ENCODE measurements around the gene SOAT2.

The SOAT2 gene, protein sequence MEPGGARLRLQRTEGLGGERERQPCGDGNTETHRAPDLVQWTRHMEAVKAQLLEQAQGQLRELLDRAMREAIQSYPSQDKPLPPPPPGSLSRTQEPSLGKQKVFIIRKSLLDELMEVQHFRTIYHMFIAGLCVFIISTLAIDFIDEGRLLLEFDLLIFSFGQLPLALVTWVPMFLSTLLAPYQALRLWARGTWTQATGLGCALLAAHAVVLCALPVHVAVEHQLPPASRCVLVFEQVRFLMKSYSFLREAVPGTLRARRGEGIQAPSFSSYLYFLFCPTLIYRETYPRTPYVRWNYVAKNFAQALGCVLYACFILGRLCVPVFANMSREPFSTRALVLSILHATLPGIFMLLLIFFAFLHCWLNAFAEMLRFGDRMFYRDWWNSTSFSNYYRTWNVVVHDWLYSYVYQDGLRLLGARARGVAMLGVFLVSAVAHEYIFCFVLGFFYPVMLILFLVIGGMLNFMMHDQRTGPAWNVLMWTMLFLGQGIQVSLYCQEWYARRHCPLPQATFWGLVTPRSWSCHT

DNA sequence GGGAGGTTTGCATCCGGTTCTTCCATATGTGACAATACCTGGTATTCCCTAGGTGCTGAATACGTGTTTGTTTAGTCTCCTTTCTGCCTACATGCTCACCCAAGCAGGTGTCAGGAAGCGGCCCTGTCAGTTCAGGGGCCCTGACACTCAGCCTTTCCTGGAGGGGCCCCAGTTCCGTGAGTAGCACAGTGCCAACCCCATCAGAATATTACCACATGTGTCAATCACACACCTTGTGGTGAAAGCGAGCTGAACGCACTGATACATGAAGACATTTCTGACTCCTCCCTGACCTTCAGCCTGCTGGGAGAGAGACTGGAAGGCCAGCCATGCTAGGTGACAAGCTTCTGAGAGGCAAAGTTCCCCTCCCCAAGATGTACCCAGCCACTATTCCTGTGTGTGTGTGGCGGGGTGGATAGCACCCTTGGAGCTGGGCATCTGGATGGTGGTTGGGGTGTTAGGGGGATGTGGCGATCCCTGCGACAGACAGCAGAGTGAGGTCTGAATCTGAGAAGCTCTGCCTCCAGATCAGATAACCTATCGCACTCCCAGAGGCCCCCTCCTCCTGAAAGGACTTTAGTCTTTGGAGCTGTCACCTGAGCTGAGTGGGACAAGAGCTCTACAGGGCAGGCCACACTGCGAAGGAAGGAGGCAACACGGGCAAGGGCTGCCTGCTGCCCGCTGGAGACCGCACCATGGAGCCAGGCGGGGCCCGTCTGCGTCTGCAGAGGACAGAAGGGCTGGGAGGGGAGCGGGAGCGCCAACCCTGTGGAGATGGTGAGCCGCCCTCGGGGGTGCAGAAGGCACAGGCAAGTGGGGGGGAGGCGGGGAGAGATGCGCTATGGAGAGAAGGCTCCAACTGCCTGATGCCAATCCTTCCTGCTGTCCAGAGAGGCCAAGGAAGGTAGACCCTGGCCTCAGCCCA lies at the start of gene SOAT2:
Gene SOAT2, plus strand, starts transcription at position 604 of the 925 bp plus-strand sequence. Its CDS starts 92 bp downstream, at position 696.
- peak; percentile 65 for DNase-seq (ENCODE audit: low spot score)

DNA sequence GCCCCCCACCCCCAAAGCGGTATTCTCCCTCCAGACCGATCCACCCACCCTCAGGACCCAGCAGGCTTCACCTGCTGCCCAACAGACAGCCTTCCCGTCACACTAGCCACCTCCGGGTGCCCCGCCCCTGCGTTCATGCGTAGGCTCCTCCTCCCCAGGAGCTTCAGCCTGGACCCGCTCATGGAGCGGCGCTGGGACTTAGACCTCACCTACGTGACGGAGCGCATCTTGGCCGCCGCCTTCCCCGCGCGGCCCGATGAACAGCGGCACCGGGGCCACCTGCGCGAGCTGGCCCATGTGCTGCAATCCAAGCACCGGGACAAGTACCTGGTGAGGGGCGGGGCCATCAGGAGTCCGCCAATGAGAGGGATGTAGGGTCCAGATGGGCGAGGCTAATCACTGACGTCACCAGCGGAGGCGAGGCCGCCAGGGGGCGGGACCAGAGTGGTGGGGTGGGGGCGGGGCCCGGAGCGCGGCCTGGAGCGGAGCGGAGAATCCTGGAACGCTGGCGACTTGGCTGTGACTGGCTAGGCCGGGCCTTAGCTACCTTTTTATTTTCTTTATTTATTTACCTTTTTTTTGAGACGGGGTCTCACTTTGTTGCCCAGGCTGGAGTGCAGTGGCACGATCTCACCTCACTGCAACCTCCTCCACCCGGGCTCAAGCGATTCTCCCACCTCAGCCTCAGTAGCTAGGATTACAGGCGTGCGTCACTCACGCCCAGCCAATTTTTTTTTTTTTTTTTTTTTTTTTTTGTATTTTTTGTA lies 49.0 kb upstream of the SOAT2 start:
- DNase-seq (ENCODE audit: low spot score): peak; percentile 92

DNA sequence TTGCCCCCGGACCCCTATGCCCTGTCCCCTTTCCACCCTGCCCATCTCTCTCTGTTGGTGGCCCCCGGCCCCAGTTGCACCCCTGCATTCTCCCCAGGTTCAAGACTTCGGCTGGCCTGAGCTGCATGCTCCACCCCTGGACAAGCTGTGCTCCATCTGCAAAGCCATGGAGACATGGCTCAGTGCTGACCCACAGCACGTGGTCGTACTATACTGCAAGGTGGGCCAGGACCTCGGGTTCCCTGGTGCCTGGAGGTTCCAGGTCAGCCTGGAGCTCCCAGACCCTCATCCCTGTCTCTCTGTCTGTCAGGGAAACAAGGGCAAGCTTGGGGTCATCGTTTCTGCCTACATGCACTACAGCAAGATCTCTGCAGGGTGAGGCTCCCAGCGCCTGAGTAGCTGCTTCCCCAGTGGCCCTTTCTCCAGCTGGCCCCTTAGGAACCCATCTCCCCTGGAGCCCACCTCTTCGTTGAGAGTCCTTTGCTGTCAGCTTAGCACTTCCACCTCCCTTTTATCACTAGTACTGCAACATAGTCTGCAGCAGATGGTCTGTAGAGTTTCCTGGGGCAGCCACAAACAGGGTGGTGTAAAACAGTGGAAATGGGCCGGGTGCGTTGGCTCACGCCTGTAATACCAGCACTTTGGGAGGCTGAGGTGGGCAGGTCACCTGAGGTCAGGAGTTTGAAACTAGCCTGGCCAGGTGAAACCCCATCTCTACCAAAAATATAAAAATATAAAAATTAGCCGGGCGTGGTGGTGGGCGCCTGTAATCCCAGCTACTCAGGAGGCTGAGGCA lies 47.6 kb upstream of the SOAT2 start:
- no peak for DNase-seq (ENCODE audit: low spot score)

DNA sequence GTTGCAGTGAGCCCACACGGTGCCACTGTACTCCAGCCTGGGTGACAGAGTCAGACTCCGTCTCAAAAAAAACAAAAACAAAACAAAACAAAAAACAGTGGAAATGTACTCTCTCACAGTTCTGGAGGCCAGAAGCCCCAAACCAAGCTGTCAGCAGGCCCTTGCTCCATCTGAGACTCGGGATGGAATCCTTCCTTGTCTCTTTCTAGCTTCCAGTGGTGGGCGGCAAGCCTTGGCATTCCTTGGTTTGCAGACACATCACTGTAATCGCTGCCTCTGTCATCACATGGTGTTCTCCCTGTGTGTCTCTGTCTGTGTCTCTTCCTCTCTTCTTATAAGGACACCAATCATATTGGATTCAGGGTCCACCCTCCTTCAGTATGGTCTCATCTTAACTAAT lies 47.0 kb upstream of the SOAT2 start:
- no peak for DNase-seq (ENCODE audit: low spot score)

DNA sequence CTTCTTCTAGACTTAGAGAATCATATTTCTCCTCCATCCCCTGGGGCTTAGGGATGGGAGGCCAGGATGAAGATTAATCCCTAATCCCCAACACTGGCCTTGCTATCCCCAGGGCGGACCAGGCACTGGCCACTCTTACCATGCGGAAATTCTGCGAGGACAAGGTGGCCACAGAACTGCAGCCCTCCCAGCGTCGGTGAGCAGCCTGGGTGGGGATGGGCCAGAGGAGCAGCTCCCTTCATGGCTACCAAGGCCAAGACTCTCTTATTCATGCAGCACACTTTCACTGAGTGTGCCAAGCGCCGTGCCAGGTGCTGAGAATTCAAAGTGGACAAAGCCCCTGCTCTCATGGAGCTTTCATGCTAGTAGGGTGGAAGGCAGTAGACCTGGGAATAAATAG lies 46.4 kb upstream of the SOAT2 start:
- DNase-seq (ENCODE audit: low spot score): no peak

DNA sequence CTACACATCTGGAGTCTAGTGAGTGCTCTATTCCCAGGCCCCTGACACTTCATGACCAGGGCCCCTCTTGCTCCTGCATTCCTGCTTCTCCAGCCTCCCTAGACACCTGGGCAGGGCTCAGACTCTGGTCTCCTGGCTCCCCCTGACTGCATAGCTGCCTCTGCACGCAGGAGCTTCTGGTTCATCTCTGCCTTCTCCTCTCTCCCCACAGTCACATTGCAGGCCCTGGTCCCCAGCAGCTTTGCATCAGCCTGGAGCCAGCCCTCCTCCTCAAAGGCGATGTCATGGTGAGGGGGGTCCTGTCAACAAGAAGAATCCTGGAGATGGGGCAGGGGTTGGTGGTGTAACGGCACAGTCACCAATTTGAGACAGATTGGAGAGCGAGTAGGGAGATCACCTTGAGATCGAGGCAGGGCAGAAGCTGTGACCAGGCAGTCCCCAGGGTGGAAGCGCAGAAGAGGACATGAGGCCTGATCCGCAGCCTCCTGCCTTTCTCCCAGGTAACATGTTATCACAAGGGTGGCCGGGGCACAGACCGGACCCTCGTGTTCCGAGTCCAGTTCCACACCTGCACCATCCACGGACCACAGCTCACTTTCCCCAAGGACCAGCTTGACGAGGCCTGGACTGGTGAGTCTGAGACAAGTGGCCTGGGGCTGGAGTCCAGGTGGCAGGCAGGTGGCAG lies 45.3 kb upstream of the SOAT2 start:
- DNase-seq (ENCODE audit: low spot score): no peak

DNA sequence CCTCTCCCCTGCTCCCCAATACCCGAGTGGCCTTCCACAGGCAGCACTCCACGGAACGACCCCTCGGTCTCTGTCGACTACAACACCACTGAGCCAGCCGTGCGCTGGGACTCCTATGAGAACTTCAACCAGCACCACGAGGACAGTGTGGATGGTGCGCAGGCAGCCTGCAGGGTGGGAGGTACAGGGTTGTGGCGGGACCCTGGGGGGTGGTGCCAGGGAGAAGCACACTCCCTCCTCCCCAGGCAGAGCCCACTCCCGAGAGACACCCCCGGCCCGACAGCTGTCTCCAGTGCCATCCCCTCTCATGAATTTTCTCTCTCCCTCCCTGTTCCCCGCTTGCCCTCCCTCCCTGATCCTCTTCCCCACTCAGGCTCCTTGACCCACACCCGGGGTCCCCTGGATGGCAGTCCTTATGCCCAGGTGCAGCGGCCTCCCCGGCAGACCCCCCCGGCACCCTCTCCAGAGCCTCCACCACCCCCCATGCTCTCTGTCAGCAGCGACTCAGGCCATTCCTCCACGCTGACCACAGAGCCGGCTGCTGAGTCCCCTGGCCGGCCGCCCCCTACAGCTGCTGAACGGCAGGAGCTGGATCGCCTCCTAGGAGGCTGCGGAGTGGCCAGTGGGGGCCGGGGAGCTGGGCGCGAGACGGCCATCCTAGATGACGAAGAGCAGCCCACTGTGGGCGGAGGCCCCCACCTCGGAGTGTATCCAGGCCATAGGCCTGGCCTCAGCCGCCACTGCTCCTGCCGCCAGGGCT lies 44.4 kb upstream of the SOAT2 start:
- DNase-seq (ENCODE audit: low spot score): no peak

DNA sequence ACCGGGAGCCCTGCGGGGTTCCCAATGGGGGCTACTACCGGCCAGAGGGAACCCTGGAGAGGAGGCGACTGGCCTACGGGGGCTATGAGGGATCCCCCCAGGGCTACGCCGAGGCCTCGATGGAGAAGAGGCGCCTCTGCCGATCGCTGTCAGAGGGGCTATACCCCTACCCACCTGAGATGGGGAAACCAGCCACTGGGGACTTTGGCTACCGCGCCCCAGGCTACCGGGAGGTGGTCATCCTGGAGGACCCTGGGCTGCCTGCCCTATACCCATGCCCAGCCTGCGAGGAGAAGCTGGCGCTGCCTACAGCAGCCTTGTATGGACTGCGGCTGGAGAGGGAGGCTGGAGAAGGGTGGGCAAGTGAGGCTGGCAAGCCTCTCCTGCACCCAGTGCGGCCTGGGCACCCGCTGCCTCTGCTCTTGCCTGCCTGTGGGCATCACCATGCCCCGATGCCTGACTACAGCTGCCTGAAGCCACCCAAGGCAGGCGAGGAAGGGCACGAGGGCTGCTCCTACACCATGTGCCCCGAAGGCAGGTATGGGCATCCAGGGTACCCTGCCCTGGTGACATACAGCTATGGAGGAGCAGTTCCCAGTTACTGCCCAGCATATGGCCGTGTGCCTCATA lies 43.7 kb upstream of the SOAT2 start:
- no peak for DNase-seq (ENCODE audit: low spot score)

DNA sequence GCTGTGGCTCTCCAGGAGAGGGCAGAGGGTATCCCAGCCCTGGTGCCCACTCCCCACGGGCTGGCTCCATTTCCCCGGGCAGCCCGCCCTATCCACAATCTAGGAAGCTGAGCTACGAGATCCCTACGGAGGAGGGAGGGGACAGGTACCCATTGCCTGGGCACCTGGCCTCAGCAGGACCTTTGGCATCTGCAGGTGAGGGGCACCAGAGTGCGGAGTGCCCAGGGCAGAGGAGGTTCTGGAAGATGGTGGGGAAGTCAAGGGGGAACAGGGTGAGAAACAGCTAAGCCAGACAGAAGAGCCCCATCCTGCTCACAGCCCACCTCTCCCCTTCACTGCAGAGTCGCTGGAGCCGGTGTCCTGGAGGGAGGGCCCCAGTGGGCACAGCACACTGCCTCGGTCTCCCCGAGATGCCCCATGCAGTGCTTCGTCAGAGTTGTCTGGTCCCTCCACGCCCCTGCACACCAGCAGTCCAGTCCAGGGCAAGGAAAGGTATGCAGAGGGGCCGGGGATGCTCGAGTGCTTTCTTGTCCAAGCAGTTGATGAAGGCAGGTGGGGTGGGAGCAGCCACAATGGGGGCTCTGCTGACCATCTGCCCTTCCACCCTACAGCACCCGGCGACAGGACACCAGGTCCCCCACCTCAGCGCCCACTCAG lies 43.1 kb upstream of the SOAT2 start:
- no peak for DNase-seq (ENCODE audit: low spot score)

DNA sequence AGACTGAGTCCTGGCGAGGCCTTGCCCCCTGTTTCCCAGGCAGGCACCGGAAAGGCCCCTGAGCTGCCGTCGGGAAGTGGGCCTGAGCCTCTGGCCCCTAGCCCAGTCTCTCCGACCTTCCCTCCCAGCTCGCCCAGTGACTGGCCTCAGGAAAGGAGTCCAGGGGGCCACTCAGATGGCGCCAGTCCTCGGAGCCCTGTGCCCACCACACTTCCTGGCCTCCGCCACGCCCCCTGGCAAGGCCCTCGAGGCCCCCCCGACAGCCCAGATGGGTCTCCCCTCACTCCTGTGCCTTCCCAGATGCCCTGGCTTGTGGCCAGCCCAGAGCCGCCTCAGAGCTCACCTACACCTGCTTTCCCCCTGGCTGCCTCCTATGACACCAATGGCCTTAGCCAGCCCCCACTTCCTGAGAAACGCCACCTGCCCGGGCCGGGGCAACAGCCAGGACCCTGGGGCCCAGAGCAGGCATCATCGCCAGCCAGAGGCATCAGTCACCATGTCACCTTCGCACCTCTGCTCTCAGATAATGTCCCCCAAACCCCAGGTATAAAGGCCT lies 42.5 kb upstream of the SOAT2 start:
- DNase-seq (ENCODE audit: low spot score): no peak

DNA sequence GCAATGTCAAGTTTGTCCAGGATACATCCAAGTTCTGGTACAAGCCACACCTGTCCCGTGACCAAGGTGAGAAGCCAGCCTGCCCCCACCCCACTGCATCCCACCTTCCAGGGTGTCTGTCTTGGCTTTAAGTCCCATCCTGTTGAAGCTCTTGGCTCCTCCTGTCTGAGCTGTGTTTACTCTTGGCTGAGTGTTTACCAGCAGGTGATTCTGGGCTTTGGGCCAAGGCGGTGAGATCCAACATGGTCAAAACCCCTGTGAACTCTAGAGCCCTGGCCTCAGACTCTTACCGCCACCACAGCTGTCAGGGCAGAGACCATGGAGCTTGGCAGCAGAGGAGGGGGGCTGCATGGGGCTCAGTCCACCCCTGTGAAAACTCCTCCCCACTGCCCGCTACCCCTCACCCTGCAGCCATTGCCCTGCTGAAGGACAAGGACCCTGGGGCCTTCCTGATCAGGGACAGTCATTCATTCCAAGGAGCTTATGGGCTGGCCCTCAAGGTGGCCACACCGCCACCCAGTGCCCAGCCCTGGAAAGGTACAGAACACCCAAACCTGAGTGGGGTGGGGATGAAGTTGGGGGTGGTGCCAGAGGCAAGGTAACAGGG lies 41.8 kb upstream of the SOAT2 start:
- no peak for DNase-seq (ENCODE audit: low spot score)

DNA sequence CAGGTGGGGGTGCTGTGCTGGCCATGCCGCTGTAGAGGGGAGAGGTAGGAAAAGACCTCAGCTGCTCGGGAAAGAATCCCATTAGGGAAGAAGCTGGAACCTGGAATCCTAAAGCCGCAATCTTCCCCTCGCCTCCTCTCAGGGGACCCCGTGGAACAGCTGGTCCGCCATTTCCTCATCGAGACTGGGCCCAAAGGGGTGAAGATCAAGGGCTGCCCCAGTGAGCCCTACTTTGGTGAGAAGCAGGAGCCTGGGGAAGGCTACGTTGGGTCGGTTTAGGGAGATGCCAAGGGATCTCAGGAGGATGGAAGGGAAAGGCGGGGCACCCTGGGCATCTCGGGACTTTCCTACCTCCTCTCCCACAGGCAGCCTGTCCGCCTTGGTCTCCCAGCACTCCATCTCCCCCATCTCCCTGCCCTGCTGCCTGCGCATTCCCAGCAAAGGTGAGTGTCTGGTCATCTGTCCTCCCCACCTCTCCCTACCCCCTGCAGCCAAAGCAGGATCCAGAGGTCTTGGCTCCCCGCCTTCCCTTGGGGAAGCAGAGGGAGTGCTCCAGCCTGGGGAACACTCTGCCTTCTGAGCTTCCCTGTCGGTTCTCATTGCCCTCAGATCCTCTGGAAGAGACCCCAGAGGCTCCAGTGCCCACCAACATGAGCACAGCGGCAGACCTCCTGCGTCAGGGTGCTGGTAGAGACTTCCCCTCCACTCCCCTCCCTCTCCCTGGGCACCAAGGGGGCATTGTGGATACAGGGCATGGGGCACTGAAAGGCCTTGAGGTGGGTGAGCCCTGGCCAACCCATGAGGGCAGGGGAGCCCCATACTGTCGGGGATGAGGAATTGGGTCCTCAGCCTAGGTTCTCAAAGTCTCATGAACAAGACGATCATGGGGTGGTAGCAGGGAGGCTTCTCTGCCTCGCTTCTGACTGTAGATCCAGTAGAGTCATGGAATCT lies 41.0 kb upstream of the SOAT2 start:
- no peak for DNase-seq (ENCODE audit: low spot score)

DNA sequence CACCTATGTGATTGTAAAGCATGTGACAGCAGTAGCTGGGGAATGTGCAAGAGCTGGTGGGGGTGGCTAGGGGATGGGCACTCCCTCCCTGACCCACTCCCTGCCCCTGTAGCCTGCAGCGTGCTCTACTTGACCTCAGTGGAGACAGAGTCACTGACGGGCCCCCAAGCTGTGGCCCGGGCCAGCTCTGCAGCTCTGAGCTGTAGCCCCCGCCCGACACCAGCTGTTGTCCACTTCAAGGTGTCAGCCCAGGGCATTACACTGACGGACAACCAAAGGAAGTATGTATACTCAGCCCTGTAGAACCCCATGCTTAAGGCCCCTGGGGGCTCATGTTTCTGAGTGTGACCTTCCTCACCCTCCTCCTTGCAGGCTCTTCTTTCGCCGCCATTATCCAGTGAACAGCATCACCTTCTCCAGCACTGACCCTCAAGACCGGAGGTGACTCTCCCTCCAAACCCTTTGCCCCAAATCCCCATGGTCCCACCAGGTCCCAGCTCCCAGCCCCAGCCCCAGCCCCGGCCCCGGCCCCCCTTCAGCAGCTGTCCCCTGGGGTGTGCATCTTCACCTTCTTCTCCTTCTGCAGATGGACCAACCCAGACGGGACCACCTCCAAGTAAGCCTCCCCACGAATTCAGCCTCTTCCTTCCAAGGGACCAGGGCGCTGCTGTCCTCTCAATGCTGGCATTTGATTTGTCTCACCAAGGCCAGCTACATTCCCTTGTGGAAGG lies 40.1 kb upstream of the SOAT2 start:
- no peak for DNase-seq (ENCODE audit: low spot score)

DNA sequence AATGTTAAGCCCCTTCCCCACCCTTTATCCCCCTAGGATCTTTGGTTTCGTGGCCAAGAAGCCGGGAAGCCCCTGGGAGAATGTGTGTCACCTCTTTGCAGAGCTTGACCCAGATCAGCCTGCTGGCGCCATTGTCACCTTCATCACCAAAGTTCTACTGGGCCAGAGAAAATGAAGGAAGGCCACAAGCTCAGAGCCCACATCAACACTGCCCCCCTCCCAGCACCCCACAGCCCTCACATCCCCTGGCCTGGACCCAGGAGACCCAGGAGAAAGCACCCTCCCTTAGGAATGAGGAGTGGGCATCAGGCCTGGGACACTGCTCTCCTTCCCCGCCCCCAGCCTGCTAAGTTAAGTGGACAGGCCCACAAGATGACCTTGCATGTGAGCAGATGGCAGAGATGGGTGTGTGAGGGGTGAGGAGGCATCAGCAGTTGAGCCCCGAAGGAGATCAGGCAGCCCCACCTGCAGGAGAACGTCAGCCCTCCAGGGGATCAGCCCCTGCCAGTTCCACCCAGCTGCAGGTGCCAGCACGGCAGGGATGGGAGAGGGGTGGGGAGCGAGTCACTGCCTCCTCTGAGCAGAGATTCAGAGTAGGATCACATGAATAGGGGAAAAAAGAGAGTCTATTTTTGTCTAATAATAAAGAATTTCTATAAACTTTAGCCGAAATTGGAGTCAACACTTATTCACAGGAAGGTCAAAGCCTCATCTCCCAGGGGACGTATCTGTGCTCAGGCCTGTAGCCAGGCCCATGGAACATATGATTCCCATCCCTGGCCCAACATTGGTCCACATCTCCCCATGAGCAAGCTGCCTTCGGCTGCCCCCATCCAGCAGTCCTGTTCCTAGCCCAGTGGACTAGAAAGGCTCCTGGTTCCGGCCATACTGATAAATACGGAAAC lies 39.3 kb upstream of the SOAT2 start:
- no peak for DNase-seq (ENCODE audit: low spot score)

Measured in CD4-positive, alpha-beta T cell treated with Interleukin-15 for 4 hours (primary cell).